Measurements from ENCODE around the gene SCAMP5. TPM values are rescaled to one million over a fixed set of nuclear protein-coding genes. Genes with fewer than 3 reads are reported as not detected.

SCAMP5 gene
- polyA plus RNA-seq, 2 of the 4 experiments (the other 2 are of a cell fraction) = 10.5 to 16.2 TPM

GRCh38 chr15:75023181-75023871 lies 28.0 kb downstream of the SCAMP5 start, which contains the start of gene PPCDC (continued):
- TF ChIP-seq, protein P1, sequence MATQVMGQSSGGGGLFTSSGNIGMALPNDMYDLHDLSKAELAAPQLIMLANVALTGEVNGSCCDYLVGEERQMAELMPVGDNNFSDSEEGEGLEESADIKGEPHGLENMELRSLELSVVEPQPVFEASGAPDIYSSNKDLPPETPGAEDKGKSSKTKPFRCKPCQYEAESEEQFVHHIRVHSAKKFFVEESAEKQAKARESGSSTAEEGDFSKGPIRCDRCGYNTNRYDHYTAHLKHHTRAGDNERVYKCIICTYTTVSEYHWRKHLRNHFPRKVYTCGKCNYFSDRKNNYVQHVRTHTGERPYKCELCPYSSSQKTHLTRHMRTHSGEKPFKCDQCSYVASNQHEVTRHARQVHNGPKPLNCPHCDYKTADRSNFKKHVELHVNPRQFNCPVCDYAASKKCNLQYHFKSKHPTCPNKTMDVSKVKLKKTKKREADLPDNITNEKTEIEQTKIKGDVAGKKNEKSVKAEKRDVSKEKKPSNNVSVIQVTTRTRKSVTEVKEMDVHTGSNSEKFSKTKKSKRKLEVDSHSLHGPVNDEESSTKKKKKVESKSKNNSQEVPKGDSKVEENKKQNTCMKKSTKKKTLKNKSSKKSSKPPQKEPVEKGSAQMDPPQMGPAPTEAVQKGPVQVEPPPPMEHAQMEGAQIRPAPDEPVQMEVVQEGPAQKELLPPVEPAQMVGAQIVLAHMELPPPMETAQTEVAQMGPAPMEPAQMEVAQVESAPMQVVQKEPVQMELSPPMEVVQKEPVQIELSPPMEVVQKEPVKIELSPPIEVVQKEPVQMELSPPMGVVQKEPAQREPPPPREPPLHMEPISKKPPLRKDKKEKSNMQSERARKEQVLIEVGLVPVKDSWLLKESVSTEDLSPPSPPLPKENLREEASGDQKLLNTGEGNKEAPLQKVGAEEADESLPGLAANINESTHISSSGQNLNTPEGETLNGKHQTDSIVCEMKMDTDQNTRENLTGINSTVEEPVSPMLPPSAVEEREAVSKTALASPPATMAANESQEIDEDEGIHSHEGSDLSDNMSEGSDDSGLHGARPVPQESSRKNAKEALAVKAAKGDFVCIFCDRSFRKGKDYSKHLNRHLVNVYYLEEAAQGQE (IDR thresholded peaks at IDR 0.05) = peak; percentile 97

GRCh38 chr15:75023872-75024636 lies 28.7 kb downstream of the SCAMP5 start:
- DNase-seq (ENCODE audit: low read depth in 1 of 2, low spot score in 1 of 2) = peak; percentile 33 to 68
- ChIA-PET POLR2A (interaction anchor here (0.6 to 1.7 kb wide), 15 partner anchors 10 to 344 kb away, joined by 3 to 25 read pairs (median 5); partner anchors contain the start of genes C15orf39, COX5A, FAM219B and RPP25), CTCF (interaction anchor here (0.6 to 10.8 kb wide), 8 partner anchors 10 to 253 kb away, joined by 3 to 324 read pairs (median 6); partner anchors contain the start of genes C15orf39, RPP25 and SCAMP5)
- TF ChIP-seq PHF8 (IDR thresholded peaks at IDR 0.05; ENCODE audit: borderline replicate concordance, low read depth) = peak; percentile 53; the same call in 1 of the 2 replicates
- no peak for TF ChIP-seq ELK1 (IDR thresholded peaks at IDR 0.05; ENCODE audit: low read depth, low read length)
- no peak for TF ChIP-seq ZSCAN20 (CRISPR knock-in tag; IDR thresholded peaks at IDR 0.05)
- no peak for TF ChIP-seq HEYL (CRISPR knock-in tag; IDR thresholded peaks at IDR 0.05)
- TF ChIP-seq E2F6 (IDR thresholded peaks at IDR 0.05; ENCODE audit: borderline replicate concordance, low read depth) = no peak
- TF ChIP-seq ZC3H11A (IDR thresholded peaks at IDR 0.05) = no peak
- peak; percentile 77 for TF ChIP-seq MAFK (IDR thresholded peaks at IDR 0.05; ENCODE audit: partially characterized antibody)
- TF ChIP-seq JUN (IDR thresholded peaks at IDR 0.05) = peak in 1 of 2 experiments; percentile 12; a peak in 2 of 5 replicates
- TF ChIP-seq HOXB13 (CRISPR knock-in tag; IDR thresholded peaks at IDR 0.05; ENCODE audit: low read depth) = no peak
- no peak for TF ChIP-seq RAD21 (conservative IDR thresholded peaks at IDR 0.05 in 1 of 2, IDR thresholded peaks at IDR 0.05 in 1 of 2)
- H3K9me3 ChIP-seq = no peaks in the 10 kb centered on the region
- H3K4me2 ChIP-seq = peak overlapping the region; percentile 76
- ATAC-seq = peak; percentile 20 to 36; a peak in 3 of 6 replicates
- no peak for FAIRE-seq
- 7% methylated on average over 12 of the region's 12 CpGs for WGBS (ENCODE audit: missing lambda C conversion rate)
- H3K4me3 ChIP-seq = peak overlapping the region; percentile 71
- H3K27ac ChIP-seq = peak overlapping the region; percentile 90 to 94
- H3K4me1 ChIP-seq = peaks cover 4% of the 10 kb centered on the region; the same call in 1 of the 3 replicates

DNA sequence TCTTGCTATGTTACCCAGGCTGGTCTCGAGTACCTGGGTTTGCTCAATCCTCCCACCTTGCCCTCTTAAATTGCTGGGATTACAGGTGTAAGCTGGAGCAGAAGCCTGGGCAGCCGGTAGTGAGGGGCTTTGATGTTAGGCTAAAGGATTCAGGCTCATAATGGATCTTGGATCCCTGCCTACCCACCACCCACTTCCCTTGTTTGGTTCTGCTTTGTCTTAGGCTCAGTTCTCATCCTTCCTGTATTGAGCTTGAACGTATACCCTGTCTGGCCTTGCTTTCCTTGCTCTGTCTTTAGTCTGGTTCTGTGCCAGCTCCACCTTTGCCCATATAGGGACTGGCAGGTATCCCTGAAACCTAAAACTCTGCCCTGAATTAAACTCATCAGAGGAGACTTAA lies 29.7 kb downstream of the SCAMP5 start:
- no peak for DNase-seq (ENCODE audit: low read depth in 1 of 2, low spot score in 1 of 2)
- CTCF ChIA-PET = interaction anchor here (0.5 to 10.8 kb wide), 8 partner anchors 9 to 283 kb away, joined by 3 to 324 read pairs (median 6); partner anchors contain the start of gene C15orf39
- no peak for ATAC-seq
- 88% methylated on average over 3 of the region's 3 CpGs for whole genome bisulfite sequencing (ENCODE audit: missing lambda C conversion rate)
- Histone ChIP-seq H3K9me3 (no peaks in the 10 kb centered on the region), H3K27ac (0 out of 6 replicates have a peak overlapping the region, but pooled peaks of 1 of the 2 experiments have one; percentile 8), H3K4me1 (peaks cover 12% of the 10 kb centered on the region), H3K4me3 (no peak overlapping the region), H3K4me2 (no peak overlapping the region)
- TF ChIP-seq BCL3 (IDR thresholded peaks at IDR 0.05) = no peak
- TF ChIP-seq NPAS2 (CRISPR knock-in tag; IDR thresholded peaks at IDR 0.05; ENCODE audit: borderline replicate concordance) = no peak
- no peak for TF ChIP-seq KDM5A (IDR thresholded peaks at IDR 0.05)
- no peak for TF ChIP-seq CEBPB (IDR thresholded peaks at IDR 0.05)
- no peak for TF ChIP-seq SREBF2 (IDR thresholded peaks at IDR 0.05)
- no peak for TF ChIP-seq ELK1 (IDR thresholded peaks at IDR 0.05; ENCODE audit: low read depth, low read length)
- no peak for TF ChIP-seq EP300 (IDR thresholded peaks at IDR 0.05)
- no peak for TF ChIP-seq TP53 (CRISPR knock-in tag; IDR thresholded peaks at IDR 0.05)
- TF ChIP-seq RFX5 (IDR thresholded peaks at IDR 0.05) = no peak
- no peak for TF ChIP-seq MAFK (IDR thresholded peaks at IDR 0.05; ENCODE audit: partially characterized antibody)
- POLR2A ChIA-PET = interaction anchor here (0.5 kb wide), 1 partner anchor 131 kb away, joined by 3 read pairs; no protein-coding TSS in a partner anchor
- no peak for FAIRE-seq

Measured in A549 (cell line).